Measurements from ENCODE around the gene DHFR.

DHFR gene

DNA sequence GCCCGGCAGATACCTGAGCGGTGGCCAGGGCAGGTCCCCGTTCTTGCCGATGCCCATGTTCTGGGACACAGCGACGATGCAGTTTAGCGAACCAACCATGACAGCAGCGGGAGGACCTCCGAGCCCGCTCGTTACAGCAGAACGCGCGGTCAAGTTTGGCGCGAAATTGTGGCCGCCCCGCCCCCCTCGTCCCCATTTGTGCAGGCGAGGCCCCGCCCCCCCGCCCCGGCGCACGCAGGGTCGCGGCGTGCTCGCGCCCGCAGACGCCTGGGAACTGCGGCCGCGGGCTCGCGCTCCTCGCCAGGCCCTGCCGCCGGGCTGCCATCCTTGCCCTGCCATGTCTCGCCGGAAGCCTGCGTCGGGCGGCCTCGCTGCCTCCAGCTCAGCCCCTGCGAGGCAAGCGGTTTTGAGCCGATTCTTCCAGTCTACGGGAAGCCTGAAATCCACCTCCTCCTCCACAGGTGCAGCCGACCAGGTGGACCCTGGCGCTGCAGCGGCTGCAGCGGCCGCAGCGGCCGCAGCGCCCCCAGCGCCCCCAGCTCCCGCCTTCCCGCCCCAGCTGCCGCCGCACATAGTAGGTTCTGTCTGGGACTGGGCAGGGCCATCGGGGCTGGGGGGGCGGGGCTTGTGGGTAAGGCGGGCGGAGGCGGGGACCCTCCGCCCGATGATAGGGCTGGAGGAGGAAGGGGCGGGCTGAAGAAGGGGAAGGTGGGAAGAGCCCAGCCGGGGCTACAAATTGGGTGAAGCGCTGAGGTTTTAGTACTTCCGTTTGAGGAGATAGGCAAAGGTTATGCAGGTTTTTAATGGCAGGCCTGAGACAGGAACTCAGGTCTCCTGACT lies at the start of gene DHFR, which contains the start of gene MSH3:
Gene DHFR, minus strand, starts transcription at position 593 of the 840 bp plus-strand sequence. Its CDS starts 494 bp downstream, at position 99.
Gene MSH3, plus strand, starts transcription at position 262 of the 840 bp plus-strand sequence. Its CDS starts 76 bp downstream, at position 338.
- TF ChIP-seq CTCF (IDR thresholded peaks at IDR 0.05) = no peak
- Histone ChIP-seq H3K27ac (peak within 1 kb of the TSS; percentile 98), H3K4me1 (ENCODE audit: control insufficient read depth in 1 of 2, insufficient read depth in 1 of 2, low read depth in 1 of 2, low read length in 1 of 2) (peaks cover 28% of the 10 kb centered on the region in 2 experiments), H3K9me3 (no peaks in the 10 kb centered on the region), H3K27me3 (no peaks in the 10 kb centered on the region), H3K4me3 (ENCODE audit: low read depth in 1 of 2, low read length in 1 of 2) (peak within 1 kb of the TSS; percentile 89 to 99), H3K36me3 (peaks cover 19% of the 10 kb centered on the region)

- TF ChIP-seq CTCF (IDR thresholded peaks at IDR 0.05) = no peak
- H3K36me3 ChIP-seq = peaks cover 43% of the 10 kb centered on the region
These were observed 49.4 kb upstream of the DHFR start for GRCh38 chr5:80704221-80704620.

DNA sequence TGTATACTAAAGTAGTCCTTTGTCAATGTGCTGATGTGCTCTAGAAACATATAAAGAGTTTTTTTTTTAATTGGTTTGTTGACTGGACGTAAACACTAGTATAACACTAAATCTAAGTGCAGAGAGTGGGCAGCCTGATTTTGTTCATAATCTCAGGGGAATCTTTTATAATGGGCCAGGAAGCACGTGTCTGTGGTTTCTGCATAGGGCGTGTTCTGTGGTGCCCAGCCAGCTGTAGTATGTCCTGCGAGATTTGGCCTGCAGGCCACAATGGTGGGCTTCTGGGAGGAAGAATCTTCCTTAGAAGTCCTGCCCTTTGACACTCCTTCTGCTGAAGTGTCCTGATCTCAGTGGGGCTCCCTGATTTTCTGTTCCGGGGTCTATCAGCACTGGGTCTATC lies 49.0 kb upstream of the DHFR start:
- H3K27me3 ChIP-seq = no peaks in the 10 kb centered on the region
- H3K36me3 ChIP-seq = peaks cover 44% of the 10 kb centered on the region
- H3K9me3 ChIP-seq = no peaks in the 10 kb centered on the region
- no peak overlapping the region for H3K27ac ChIP-seq
- no peak overlapping the region for H3K4me3 ChIP-seq (ENCODE audit: low read depth in 1 of 2, low read length in 1 of 2)
- no peaks in the 10 kb centered on the region for H3K4me1 ChIP-seq (ENCODE audit: control insufficient read depth in 1 of 2, insufficient read depth in 1 of 2, low read depth in 1 of 2, low read length in 1 of 2)
- no peak for TF ChIP-seq CTCF (IDR thresholded peaks at IDR 0.05)

More at GRCh38 chr5:80704221-80704620, 49.4 kb upstream of the DHFR start:
- no peaks in the 10 kb centered on the region for H3K27me3 ChIP-seq
- H3K9me3 ChIP-seq = no peaks in the 10 kb centered on the region
- H3K27ac ChIP-seq = no peak overlapping the region
- H3K4me3 ChIP-seq (ENCODE audit: low read depth in 1 of 2, low read length in 1 of 2) = no peak overlapping the region
- H3K4me1 ChIP-seq (ENCODE audit: control insufficient read depth in 1 of 2, insufficient read depth in 1 of 2, low read depth in 1 of 2, low read length in 1 of 2) = no peaks in the 10 kb centered on the region

DNA sequence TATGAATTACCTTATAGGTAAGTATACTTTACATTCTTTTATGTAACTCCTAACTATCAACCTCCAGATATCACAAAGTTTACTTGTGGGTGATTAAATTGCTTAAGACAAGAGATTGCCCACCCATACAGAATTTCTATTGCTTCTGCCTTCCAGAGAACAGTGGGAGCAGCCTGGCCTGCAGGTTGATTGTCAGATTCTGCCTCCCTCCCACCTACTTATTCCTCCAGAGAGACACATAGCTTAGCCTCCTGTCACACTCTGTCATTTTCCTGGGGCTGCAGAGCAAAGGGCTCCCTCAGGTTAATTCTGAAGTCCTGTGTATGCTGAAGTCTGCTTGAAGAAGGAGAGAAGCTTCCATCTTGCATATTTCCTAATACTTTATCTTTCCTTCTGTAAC lies 48.5 kb upstream of the DHFR start:
- Histone ChIP-seq H3K27me3 (no peaks in the 10 kb centered on the region), H3K27ac (no peak overlapping the region), H3K4me1 (ENCODE audit: control insufficient read depth in 1 of 2, insufficient read depth in 1 of 2, low read depth in 1 of 2, low read length in 1 of 2) (no peaks in the 10 kb centered on the region), H3K9me3 (no peaks in the 10 kb centered on the region), H3K4me3 (ENCODE audit: low read depth in 1 of 2, low read length in 1 of 2) (no peak overlapping the region), H3K36me3 (peaks cover 47% of the 10 kb centered on the region)
- TF ChIP-seq CTCF (IDR thresholded peaks at IDR 0.05) = no peak

DNA sequence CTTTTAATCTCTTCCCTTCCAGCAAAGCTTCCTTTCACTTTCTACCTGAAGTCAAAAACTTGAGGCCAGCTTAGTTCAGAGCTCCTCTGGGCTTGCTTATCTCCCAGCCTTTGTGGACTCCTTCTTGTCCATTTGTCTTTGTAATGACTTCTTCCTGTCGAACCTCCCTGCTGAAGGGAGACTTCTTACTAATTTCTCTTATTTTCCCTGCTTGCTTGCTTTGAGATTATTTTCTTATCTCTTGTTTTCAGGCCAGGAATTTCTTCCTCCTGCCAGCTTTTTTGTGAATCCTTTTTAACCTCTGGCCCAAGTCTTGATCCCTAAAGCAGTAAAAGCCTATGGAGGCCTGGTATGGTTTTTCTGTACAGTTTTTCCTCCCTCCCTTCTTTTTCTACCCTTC lies 46.8 kb upstream of the DHFR start:
- Histone ChIP-seq H3K27me3 (no peaks in the 10 kb centered on the region), H3K36me3 (peaks cover 48% of the 10 kb centered on the region), H3K9me3 (no peaks in the 10 kb centered on the region), H3K4me3 (ENCODE audit: low read depth in 1 of 2, low read length in 1 of 2) (no peak overlapping the region), H3K27ac (no peak overlapping the region), H3K4me1 (ENCODE audit: control insufficient read depth in 1 of 2, insufficient read depth in 1 of 2, low read depth in 1 of 2, low read length in 1 of 2) (no peaks in the 10 kb centered on the region)
- TF ChIP-seq CTCF (IDR thresholded peaks at IDR 0.05) = no peak

All from neutrophil (primary cell).